ENCODE results near the gene TLE1. TPM values are rescaled to one million over a fixed set of nuclear protein-coding genes. Genes with fewer than 3 reads are reported as not detected.

Gene TLE1
- total and polyA plus RNA-seq, 4 experiments from 2014 or later: 0.49 to 3.8 (median 1.6) TPM

DNA sequence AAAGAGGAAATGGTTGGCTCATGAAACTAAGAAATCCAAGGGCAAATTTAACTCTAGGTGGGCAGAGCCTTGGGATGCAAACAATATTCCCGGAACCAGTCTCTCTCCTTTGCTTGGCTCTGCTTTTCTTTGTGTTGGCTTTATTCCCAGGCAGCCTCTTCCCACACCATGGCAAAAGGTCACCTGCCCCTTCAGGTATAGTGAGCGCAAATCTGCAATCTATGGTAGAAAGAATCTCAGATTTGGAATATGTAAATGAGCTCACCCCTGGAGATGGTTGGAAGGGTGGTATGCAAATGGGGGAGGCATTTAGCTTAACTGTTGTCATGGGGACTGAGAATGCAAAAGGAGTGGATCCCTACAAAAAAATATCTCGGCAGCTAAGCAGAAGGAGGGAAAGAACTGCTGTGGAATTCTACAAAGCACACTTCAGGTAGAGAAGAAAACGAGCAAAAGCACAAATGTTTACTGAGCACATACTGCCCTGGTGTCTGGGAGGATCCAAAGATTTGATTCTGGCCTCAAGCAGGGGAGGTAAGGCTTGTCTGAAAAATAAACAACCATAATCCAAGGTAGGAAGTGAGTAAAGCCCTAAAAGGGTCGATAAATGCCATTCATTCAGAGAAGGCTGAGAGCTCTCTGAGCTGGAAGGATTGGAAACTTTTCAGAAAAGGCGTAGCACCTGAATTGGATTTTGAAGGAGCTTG is 139.7 kb downstream of the TLE1 start:
- no peak overlapping the region for H3K4me3 ChIP-seq (ENCODE audit: low read length in 2 of 2)
- CTCF ChIA-PET (ENCODE audit: partially characterized antibody): no interaction called here
- H3K4me1 ChIP-seq (ENCODE audit: insufficient read depth, low read length): no peaks in the 10 kb centered on the region
- no peaks in the 10 kb centered on the region for H3K27me3 ChIP-seq (ENCODE audit: insufficient read depth, low read length)
- Mint-ChIP-seq H3K36me3 (no peaks in the 10 kb centered on the region), H3K9me3 (peaks cover 0 to 9% (median under 1%) of the 10 kb centered on the region in 8 donors), H3K4me1 (no peaks in the 10 kb centered on the region), H3K4me3 (no peak overlapping the region), H3K27me3 (no peaks in the 10 kb centered on the region), H3K27ac (no peak overlapping the region)
- no peaks in the 10 kb centered on the region for H3K9me3 ChIP-seq (ENCODE audit: control insufficient read depth in 1 of 2, low read length in 2 of 2)
- H3K36me3 ChIP-seq (ENCODE audit: insufficient read depth, low read length): no peaks in the 10 kb centered on the region
- H3K27ac ChIP-seq (ENCODE audit: low read depth, low read length): no peak overlapping the region
- POLR2A ChIA-PET (ENCODE audit: partially characterized antibody): no interaction called here
- intact Hi-C loops (cut with micrococcal nuclease): no loop called here
- no peak for DNase-seq

DNA sequence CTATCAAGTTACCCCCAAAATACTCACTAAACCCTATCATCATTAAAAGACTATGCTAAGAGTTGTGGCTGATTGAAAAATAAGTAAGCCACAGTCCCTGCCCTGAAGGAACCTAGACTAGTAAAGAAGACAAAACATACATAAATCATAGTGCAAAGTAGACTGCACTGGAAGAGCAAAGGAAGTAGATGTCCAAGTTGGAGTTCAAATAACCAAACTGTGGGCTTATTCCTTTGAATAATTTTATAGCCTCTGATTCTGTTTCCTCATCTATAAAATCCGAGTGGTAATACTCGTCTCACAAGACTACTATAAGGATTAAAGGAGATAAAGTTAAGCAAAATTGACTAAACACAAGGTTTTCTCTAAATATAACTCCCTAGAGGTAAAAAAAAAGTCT is 140.4 kb downstream of the TLE1 start:
- Histone ChIP-seq H3K4me1 (ENCODE audit: insufficient read depth, low read length) (no peaks in the 10 kb centered on the region), H3K27me3 (ENCODE audit: insufficient read depth, low read length) (no peaks in the 10 kb centered on the region), H3K36me3 (ENCODE audit: insufficient read depth, low read length) (no peaks in the 10 kb centered on the region), H3K4me3 (ENCODE audit: low read length in 2 of 2) (no peak overlapping the region), H3K9me3 (ENCODE audit: control insufficient read depth in 1 of 2, low read length in 2 of 2) (no peaks in the 10 kb centered on the region), H3K27ac (ENCODE audit: low read depth, low read length) (no peak overlapping the region)
- Mint-ChIP-seq H3K27ac (no peak overlapping the region), H3K27me3 (no peaks in the 10 kb centered on the region), H3K9me3 (peaks cover 0 to 7% (median 2%) of the 10 kb centered on the region in 8 donors), H3K4me3 (no peak overlapping the region), H3K36me3 (no peaks in the 10 kb centered on the region), H3K4me1 (no peaks in the 10 kb centered on the region)
- CTCF ChIA-PET (ENCODE audit: partially characterized antibody): no interaction called here
- POLR2A ChIA-PET (ENCODE audit: partially characterized antibody): no interaction called here
- intact Hi-C loops (cut with micrococcal nuclease): no loop called here
- no peak for DNase-seq

DNA sequence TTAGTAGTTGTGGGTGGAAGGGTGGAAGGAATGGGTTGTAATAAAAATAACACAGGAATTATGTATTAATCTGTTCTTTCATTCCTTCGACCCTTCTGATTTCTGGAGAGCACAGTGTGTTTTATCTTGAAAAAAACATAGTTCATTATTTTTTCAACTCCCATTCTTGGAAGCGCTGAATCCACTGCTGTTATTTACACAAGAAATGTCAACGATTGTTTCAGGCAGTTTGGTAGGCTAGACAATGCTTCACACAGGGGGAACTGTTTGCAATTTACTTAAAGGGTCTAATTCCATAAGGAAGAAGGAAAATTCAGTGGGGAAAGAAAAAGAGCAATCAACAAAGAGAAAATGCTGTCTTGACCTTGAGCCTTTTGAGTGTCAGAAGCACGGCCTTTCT is 142.9 kb downstream of the TLE1 start:
- no peak for DNase-seq
- Histone ChIP-seq H3K4me3 (ENCODE audit: low read length in 2 of 2) (no peak overlapping the region), H3K36me3 (ENCODE audit: insufficient read depth, low read length) (no peaks in the 10 kb centered on the region), H3K4me1 (ENCODE audit: insufficient read depth, low read length) (no peaks in the 10 kb centered on the region), H3K27me3 (ENCODE audit: insufficient read depth, low read length) (no peaks in the 10 kb centered on the region), H3K27ac (ENCODE audit: low read depth, low read length) (no peak overlapping the region), H3K9me3 (ENCODE audit: control insufficient read depth in 1 of 2, low read length in 2 of 2) (no peaks in the 10 kb centered on the region)
- H3K27ac Mint-ChIP-seq: no peak overlapping the region
- H3K36me3 Mint-ChIP-seq: no peaks in the 10 kb centered on the region
- no peaks in the 10 kb centered on the region for H3K27me3 Mint-ChIP-seq
- no peaks in the 10 kb centered on the region for H3K4me1 Mint-ChIP-seq
- POLR2A ChIA-PET (ENCODE audit: partially characterized antibody): no interaction called here
- intact Hi-C loops (cut with micrococcal nuclease): no loop called here
- H3K4me3 Mint-ChIP-seq: no peak overlapping the region
- CTCF ChIA-PET (ENCODE audit: partially characterized antibody): no interaction called here
- H3K9me3 Mint-ChIP-seq: peaks cover 0 to 7% (median 2%) of the 10 kb centered on the region in 8 donors

GRCh38 chr9:81543695-81544094 is 145.7 kb downstream of the TLE1 start:
- Mint-ChIP-seq H3K27ac (no peak overlapping the region), H3K4me3 (no peak overlapping the region), H3K4me1 (no peaks in the 10 kb centered on the region), H3K27me3 (no peaks in the 10 kb centered on the region), H3K9me3 (peaks cover 0 to 8% (median 3%) of the 10 kb centered on the region in 8 donors), H3K36me3 (no peaks in the 10 kb centered on the region)
- ChIA-PET CTCF (ENCODE audit: partially characterized antibody) (no interaction called here), POLR2A (ENCODE audit: partially characterized antibody) (interaction anchor here (0.6 kb wide), 1 partner anchor 92 kb away, joined by 5 read pairs; no protein-coding TSS in a partner anchor)
- Histone ChIP-seq H3K4me3 (ENCODE audit: low read length in 2 of 2) (no peak overlapping the region), H3K27ac (ENCODE audit: low read depth, low read length) (no peak overlapping the region), H3K36me3 (ENCODE audit: insufficient read depth, low read length) (no peaks in the 10 kb centered on the region), H3K27me3 (ENCODE audit: insufficient read depth, low read length) (no peaks in the 10 kb centered on the region), H3K9me3 (ENCODE audit: control insufficient read depth in 1 of 2, low read length in 2 of 2) (no peaks in the 10 kb centered on the region), H3K4me1 (ENCODE audit: insufficient read depth, low read length) (no peaks in the 10 kb centered on the region)
- no peak for DNase-seq
- intact Hi-C loops (cut with micrococcal nuclease): no loop called here

DNA sequence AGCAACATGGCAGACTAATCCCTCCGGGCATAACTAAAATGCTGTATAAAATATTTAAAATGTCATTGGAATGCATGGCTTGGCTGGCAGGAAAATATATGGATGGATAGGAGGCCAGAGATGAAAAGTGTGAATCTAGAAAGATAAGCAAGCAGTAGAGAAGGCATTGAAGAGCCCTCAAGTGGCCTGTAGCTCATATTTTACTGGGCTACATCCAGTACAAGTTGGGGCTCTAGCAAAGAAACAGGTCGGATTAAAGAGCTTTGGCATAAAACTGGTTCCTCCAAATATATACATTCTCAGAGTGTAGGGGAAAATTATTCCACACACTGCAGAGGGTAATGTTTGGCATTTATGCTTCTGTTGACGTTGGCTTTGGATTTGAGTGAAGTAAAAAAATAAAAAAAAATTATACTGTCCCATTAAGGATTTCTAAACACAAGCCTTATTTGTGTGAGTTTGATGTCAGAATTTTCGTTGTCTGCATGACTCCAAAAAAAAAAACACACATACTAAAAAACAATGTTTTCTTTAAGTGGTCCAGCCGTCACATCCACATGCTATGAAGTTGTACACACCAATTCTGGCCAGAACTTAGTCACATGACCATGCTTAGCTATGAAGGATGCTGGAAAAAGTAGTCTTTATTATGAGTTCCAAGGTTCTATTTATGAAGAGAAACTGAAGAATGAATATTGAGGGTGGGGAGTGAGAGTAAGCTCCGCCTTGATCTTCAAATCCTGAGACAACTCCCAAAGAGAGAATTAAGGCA is 147.0 kb downstream of the TLE1 start:
- no peak overlapping the region for H3K27ac ChIP-seq (ENCODE audit: low read depth, low read length)
- no peaks in the 10 kb centered on the region for H3K4me1 ChIP-seq (ENCODE audit: insufficient read depth, low read length)
- no peak overlapping the region for H3K27ac Mint-ChIP-seq
- CTCF ChIA-PET (ENCODE audit: partially characterized antibody): no interaction called here
- no peaks in the 10 kb centered on the region for H3K36me3 ChIP-seq (ENCODE audit: insufficient read depth, low read length)
- H3K9me3 ChIP-seq (ENCODE audit: control insufficient read depth in 1 of 2, low read length in 2 of 2): no peaks in the 10 kb centered on the region
- H3K4me3 Mint-ChIP-seq: no peak overlapping the region
- H3K36me3 Mint-ChIP-seq: no peaks in the 10 kb centered on the region
- H3K9me3 Mint-ChIP-seq: peaks cover 0 to 8% (median 2%) of the 10 kb centered on the region in 8 donors
- H3K27me3 ChIP-seq (ENCODE audit: insufficient read depth, low read length): no peaks in the 10 kb centered on the region
- POLR2A ChIA-PET (ENCODE audit: partially characterized antibody): no interaction called here
- H3K4me1 Mint-ChIP-seq: no peaks in the 10 kb centered on the region
- DNase-seq: no peak
- H3K27me3 Mint-ChIP-seq: no peaks in the 10 kb centered on the region
- intact Hi-C loops (cut with micrococcal nuclease): no loop called here
- no peak overlapping the region for H3K4me3 ChIP-seq (ENCODE audit: low read length in 2 of 2)

- DNase-seq: no peak
- no peaks in the 10 kb centered on the region for H3K27me3 Mint-ChIP-seq
- Histone ChIP-seq H3K27ac (ENCODE audit: low read depth, low read length) (no peak overlapping the region), H3K4me1 (ENCODE audit: insufficient read depth, low read length) (no peaks in the 10 kb centered on the region), H3K36me3 (ENCODE audit: insufficient read depth, low read length) (no peaks in the 10 kb centered on the region), H3K27me3 (ENCODE audit: insufficient read depth, low read length) (no peaks in the 10 kb centered on the region), H3K4me3 (ENCODE audit: low read length in 2 of 2) (no peak overlapping the region), H3K9me3 (ENCODE audit: control insufficient read depth in 1 of 2, low read length in 2 of 2) (no peaks in the 10 kb centered on the region)
- H3K9me3 Mint-ChIP-seq: peaks cover 0 to 8% (median 0%) of the 10 kb centered on the region in 8 donors
- intact Hi-C loops (cut with micrococcal nuclease): no loop called here
- no peak overlapping the region for H3K27ac Mint-ChIP-seq
- ChIA-PET POLR2A (ENCODE audit: partially characterized antibody) (no interaction called here), CTCF (ENCODE audit: partially characterized antibody) (no interaction called here)
- no peaks in the 10 kb centered on the region for H3K4me1 Mint-ChIP-seq
- no peak overlapping the region for H3K4me3 Mint-ChIP-seq
- no peaks in the 10 kb centered on the region for H3K36me3 Mint-ChIP-seq
These were observed 149.1 kb downstream of the TLE1 start for GRCh38 chr9:81540142-81540710.

DNA sequence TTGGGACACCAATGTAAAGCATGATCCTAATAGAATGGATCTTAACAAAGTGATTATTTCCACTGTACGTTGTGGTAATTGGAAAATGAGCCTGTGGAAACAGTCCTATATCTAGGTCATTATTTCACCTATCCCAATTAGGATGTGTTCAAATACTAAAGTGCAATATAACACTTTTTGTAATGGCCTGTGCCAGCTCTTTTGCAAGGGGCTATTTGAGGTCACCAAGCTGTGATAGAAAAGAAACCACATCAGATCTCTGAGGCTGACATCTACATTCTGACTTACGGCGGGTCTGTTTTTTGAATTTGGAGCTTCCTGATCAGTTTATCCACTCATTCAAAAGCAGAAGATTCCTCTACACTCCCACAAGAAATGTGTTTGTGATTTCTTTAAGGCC is 150.0 kb downstream of the TLE1 start:
- Mint-ChIP-seq H3K4me1 (no peaks in the 10 kb centered on the region), H3K4me3 (no peak overlapping the region), H3K27ac (no peak overlapping the region), H3K36me3 (no peaks in the 10 kb centered on the region), H3K9me3 (peaks cover 0 to 7% (median 0%) of the 10 kb centered on the region in 8 donors), H3K27me3 (no peaks in the 10 kb centered on the region)
- no peak overlapping the region for H3K4me3 ChIP-seq (ENCODE audit: low read length in 2 of 2)
- ChIA-PET POLR2A (ENCODE audit: partially characterized antibody) (no interaction called here), CTCF (ENCODE audit: partially characterized antibody) (no interaction called here)
- intact Hi-C loops (cut with micrococcal nuclease): no loop called here
- no peak overlapping the region for H3K27ac ChIP-seq (ENCODE audit: low read depth, low read length)
- no peaks in the 10 kb centered on the region for H3K36me3 ChIP-seq (ENCODE audit: insufficient read depth, low read length)
- no peak for DNase-seq
- H3K27me3 ChIP-seq (ENCODE audit: insufficient read depth, low read length): no peaks in the 10 kb centered on the region
- H3K9me3 ChIP-seq (ENCODE audit: control insufficient read depth in 1 of 2, low read length in 2 of 2): no peaks in the 10 kb centered on the region
- no peaks in the 10 kb centered on the region for H3K4me1 ChIP-seq (ENCODE audit: insufficient read depth, low read length)
